Measurements from ENCODE around the gene LRMDA. TPM values are rescaled to one million over a fixed set of nuclear protein-coding genes. Genes with fewer than 3 reads are reported as not detected.

LRMDA gene
- total and polyA plus RNA-seq, 4 experiments from 2014 or later: not detected

DNA sequence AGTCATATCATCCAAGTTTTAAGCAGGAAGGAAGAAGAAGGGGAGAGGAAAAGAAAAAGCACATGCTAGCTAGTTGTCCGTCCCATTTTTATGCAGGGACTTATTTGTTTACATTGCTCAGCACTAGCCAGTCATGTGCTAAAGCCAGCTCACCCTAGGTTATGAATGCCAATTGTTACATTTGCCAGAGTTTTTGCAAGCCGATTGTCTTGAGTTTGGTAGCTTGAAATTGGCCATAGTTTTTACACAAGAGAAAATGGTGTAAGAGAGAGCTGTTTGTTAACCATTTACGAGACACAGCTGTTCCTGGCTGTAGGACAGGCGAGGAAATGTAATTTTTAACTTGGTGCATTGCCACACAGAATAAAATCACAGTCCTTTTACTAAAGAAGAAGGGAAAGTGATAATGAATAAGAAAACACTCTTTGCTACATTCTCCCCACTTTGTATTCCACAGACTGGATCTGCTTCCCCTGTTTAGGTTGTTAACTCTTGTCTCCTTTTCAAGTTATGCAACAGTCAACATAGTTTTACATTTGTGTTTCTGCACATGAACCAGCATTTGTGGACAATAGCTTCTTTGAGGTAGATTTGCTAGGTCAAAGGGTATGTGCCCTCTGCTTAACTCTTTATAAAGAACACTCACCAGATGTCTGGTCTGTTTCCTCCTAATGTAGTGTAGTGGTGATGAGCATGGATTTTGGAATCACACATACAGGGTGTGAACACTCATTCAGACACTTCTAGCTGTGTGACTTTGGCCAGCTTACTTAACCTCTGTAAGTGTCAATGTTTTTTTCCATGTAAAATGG is 357.2 kb downstream of the LRMDA start:
- POLR2A ChIA-PET (ENCODE audit: partially characterized antibody): no interaction called here
- H3K27me3 Mint-ChIP-seq: peaks cover 0 to 5% of the 10 kb centered on the region in 2 donors
- H3K27ac ChIP-seq (ENCODE audit: low read depth, low read length): no peak overlapping the region
- no peak overlapping the region for H3K4me3 ChIP-seq (ENCODE audit: low read length in 2 of 2)
- peaks cover 0 to 4% (median 0%) of the 10 kb centered on the region in 8 donors for H3K9me3 Mint-ChIP-seq
- intact Hi-C loops (cut with micrococcal nuclease): no loop called here
- CTCF ChIA-PET (ENCODE audit: partially characterized antibody): no interaction called here
- H3K36me3 ChIP-seq (ENCODE audit: insufficient read depth, low read length): no peaks in the 10 kb centered on the region
- H3K9me3 ChIP-seq (ENCODE audit: control insufficient read depth in 1 of 2, low read length in 2 of 2): no peaks in the 10 kb centered on the region
- H3K4me1 Mint-ChIP-seq: no peaks in the 10 kb centered on the region
- H3K36me3 Mint-ChIP-seq: no peaks in the 10 kb centered on the region
- no peak overlapping the region for H3K4me3 Mint-ChIP-seq
- H3K27me3 ChIP-seq (ENCODE audit: insufficient read depth, low read length): no peaks in the 10 kb centered on the region
- H3K27ac Mint-ChIP-seq: no peak overlapping the region
- H3K4me1 ChIP-seq (ENCODE audit: insufficient read depth, low read length): no peaks in the 10 kb centered on the region
- no peak for DNase-seq

DNA sequence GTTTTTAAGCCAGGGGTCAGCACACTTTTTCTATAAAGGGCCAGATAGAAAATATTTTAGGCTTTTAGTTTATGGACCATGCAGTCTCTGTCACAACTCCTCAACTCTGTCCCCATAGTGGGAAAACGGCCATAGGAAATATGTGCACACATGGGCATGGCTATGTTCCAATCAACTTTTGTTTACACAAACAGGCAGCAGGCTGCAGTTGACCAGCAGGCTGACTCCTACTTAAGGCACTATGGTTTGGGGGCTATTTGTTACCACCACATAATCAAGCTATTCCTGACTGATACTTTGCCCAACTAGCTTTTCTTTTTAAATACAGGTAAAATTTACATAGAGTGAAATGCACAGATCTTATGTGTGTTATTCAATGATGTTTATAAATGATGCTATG is 362.4 kb downstream of the LRMDA start:
- Mint-ChIP-seq H3K36me3 (no peaks in the 10 kb centered on the region), H3K4me1 (no peaks in the 10 kb centered on the region), H3K27ac (no peak overlapping the region), H3K9me3 (peaks cover 0 to 10% (median 5%) of the 10 kb centered on the region in 8 donors), H3K27me3 (peaks cover 0 to 2% of the 10 kb centered on the region in 2 donors), H3K4me3 (no peak overlapping the region)
- no peak for DNase-seq
- Histone ChIP-seq H3K36me3 (ENCODE audit: insufficient read depth, low read length) (no peaks in the 10 kb centered on the region), H3K4me1 (ENCODE audit: insufficient read depth, low read length) (no peaks in the 10 kb centered on the region), H3K9me3 (ENCODE audit: control insufficient read depth in 1 of 2, low read length in 2 of 2) (no peaks in the 10 kb centered on the region), H3K4me3 (ENCODE audit: low read length in 2 of 2) (no peak overlapping the region), H3K27me3 (ENCODE audit: insufficient read depth, low read length) (no peaks in the 10 kb centered on the region), H3K27ac (ENCODE audit: low read depth, low read length) (no peak overlapping the region)
- ChIA-PET POLR2A (ENCODE audit: partially characterized antibody) (no interaction called here), CTCF (ENCODE audit: partially characterized antibody) (no interaction called here)
- intact Hi-C loops (cut with micrococcal nuclease): no loop called here

DNA sequence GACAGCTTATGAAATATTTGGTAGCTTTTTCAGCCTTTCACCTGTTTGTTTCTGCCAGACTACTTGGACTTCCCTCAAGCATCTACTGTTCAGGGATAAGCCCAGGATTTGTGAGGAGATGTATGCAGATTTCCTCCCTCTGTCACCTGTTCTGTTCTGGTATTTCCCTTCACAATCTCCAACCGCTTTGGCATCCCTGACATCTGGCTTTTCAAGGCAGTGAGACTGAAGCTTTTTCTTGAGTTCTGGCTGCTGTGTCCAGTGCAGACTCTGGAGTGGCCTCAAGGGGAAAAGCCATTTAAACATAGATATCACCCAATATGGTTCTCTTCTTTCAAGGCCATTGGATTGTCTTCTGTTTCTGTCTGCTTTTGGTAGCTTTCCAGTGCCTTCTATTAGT is 369.7 kb downstream of the LRMDA start:
- Histone ChIP-seq H3K9me3 (ENCODE audit: control insufficient read depth in 1 of 2, low read length in 2 of 2) (no peaks in the 10 kb centered on the region), H3K4me3 (ENCODE audit: low read length in 2 of 2) (no peak overlapping the region), H3K27ac (ENCODE audit: low read depth, low read length) (no peak overlapping the region), H3K36me3 (ENCODE audit: insufficient read depth, low read length) (no peaks in the 10 kb centered on the region), H3K27me3 (ENCODE audit: insufficient read depth, low read length) (no peaks in the 10 kb centered on the region), H3K4me1 (ENCODE audit: insufficient read depth, low read length) (no peaks in the 10 kb centered on the region)
- intact Hi-C loops (cut with micrococcal nuclease): no loop called here
- no peak for DNase-seq
- Mint-ChIP-seq H3K27me3 (peaks cover 8 to 10% of the 10 kb centered on the region in 2 donors), H3K9me3 (peaks cover 0 to 13% (median 5%) of the 10 kb centered on the region in 8 donors), H3K4me1 (no peaks in the 10 kb centered on the region), H3K27ac (no peak overlapping the region), H3K4me3 (no peak overlapping the region), H3K36me3 (no peaks in the 10 kb centered on the region)
- ChIA-PET CTCF (ENCODE audit: partially characterized antibody) (interaction anchor here (1.7 kb wide), 1 partner anchor 9 kb away, joined by 4 read pairs; no protein-coding TSS in a partner anchor), POLR2A (ENCODE audit: partially characterized antibody) (no interaction called here)

DNA sequence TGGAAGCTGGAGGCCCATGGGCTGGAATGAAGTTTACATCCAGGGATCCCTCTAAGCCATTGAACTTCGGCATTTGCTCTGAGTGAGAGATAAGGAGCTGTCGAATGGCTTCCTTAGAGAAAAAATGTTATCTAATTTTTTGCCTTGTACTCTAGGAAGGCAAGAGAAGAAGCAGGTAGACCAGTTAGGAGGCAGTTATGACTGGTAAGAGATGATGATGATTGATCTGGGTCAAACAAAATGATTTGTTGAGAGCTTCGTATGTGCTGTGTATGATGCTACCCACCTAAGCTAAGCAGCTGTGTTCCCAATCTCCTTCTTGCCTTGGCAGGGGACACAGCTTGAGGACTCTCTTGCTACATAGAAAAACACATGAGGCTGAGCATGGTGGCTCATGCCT is 370.2 kb downstream of the LRMDA start:
- H3K4me3 Mint-ChIP-seq: no peak overlapping the region
- no peaks in the 10 kb centered on the region for H3K4me1 Mint-ChIP-seq
- peaks cover 0 to 13% (median 4%) of the 10 kb centered on the region in 8 donors for H3K9me3 Mint-ChIP-seq
- ChIA-PET POLR2A (ENCODE audit: partially characterized antibody) (no interaction called here), CTCF (ENCODE audit: partially characterized antibody) (interaction anchor here (1.7 kb wide), 1 partner anchor 9 kb away, joined by 4 read pairs; no protein-coding TSS in a partner anchor)
- no peaks in the 10 kb centered on the region for H3K36me3 ChIP-seq (ENCODE audit: insufficient read depth, low read length)
- H3K27me3 Mint-ChIP-seq: peaks cover 8 to 12% of the 10 kb centered on the region in 2 donors
- H3K9me3 ChIP-seq (ENCODE audit: control insufficient read depth in 1 of 2, low read length in 2 of 2): no peaks in the 10 kb centered on the region
- intact Hi-C loops (cut with micrococcal nuclease): no loop called here
- no peak overlapping the region for H3K27ac ChIP-seq (ENCODE audit: low read depth, low read length)
- H3K27me3 ChIP-seq (ENCODE audit: insufficient read depth, low read length): no peaks in the 10 kb centered on the region
- H3K27ac Mint-ChIP-seq: no peak overlapping the region
- no peak overlapping the region for H3K4me3 ChIP-seq (ENCODE audit: low read length in 2 of 2)
- H3K4me1 ChIP-seq (ENCODE audit: insufficient read depth, low read length): no peaks in the 10 kb centered on the region
- no peaks in the 10 kb centered on the region for H3K36me3 Mint-ChIP-seq
- DNase-seq: no peak

DNA sequence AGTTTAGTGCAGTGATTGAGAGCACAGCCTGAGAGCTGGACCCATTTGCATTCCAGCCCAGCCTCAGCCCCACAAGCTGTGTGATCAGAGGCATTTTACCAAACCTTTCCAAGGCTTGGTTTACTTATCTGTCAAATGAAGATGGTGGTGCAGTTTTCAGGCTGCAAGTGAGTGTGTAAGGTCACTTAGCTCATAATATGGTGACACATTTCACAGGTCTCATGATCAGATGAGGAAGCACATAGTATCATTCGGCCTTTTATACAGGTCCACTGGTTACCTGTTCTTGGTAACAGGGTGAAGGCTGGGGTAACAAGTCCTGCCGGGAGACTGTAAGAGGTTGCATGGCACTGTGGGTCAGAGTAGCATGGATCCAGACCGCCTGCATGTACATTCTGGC is 371.7 kb downstream of the LRMDA start:
- Mint-ChIP-seq H3K36me3 (no peaks in the 10 kb centered on the region), H3K27ac (no peak overlapping the region), H3K27me3 (peaks cover 10 to 16% of the 10 kb centered on the region in 2 donors), H3K9me3 (peaks cover 0 to 4% (median 0%) of the 10 kb centered on the region in 8 donors), H3K4me3 (no peak overlapping the region), H3K4me1 (no peaks in the 10 kb centered on the region)
- H3K9me3 ChIP-seq (ENCODE audit: control insufficient read depth in 1 of 2, low read length in 2 of 2): no peaks in the 10 kb centered on the region
- POLR2A ChIA-PET (ENCODE audit: partially characterized antibody): no interaction called here
- intact Hi-C loops (cut with micrococcal nuclease): no loop called here
- CTCF ChIA-PET (ENCODE audit: partially characterized antibody): no interaction called here
- no peak for DNase-seq
- H3K4me1 ChIP-seq (ENCODE audit: insufficient read depth, low read length): no peaks in the 10 kb centered on the region
- no peak overlapping the region for H3K4me3 ChIP-seq (ENCODE audit: low read length in 2 of 2)
- H3K27ac ChIP-seq (ENCODE audit: low read depth, low read length): no peak overlapping the region
- H3K36me3 ChIP-seq (ENCODE audit: insufficient read depth, low read length): no peaks in the 10 kb centered on the region
- H3K27me3 ChIP-seq (ENCODE audit: insufficient read depth, low read length): no peaks in the 10 kb centered on the region

DNA sequence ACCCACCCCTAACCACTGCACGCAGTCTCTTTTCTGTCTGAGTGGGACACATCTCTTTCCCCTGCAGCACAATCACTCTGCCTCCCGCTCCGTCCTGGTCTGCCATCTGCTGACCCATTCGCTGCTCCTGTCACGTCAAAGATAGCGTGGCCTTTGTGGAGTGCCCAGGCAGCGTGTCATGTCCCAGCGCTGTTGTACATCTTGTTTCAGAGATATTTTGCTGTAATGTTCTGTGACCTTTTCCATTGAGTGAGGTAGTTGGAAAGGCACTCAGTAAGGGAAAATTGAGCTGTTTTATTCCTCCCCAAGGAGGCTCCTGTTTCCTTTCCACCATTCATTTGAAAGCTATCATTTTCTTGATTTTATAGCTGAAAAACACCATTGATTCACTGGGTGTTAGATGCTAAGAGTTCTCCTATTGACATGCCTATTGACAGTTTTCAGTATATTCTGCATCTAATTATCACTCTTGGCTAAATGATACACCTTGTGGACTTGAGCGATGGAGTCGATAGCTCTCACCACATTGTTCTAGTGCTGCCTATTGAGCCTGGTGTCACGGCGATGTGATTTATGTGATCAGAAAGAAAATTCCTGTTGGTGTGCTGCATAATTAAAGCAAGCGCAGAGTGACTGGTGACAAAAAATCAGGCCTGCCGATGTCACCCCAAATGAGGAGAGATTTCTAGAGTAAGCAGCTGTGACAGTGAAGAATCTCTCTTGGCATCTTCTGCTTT is 372.6 kb downstream of the LRMDA start:
- H3K4me3 Mint-ChIP-seq: no peak overlapping the region

DNA sequence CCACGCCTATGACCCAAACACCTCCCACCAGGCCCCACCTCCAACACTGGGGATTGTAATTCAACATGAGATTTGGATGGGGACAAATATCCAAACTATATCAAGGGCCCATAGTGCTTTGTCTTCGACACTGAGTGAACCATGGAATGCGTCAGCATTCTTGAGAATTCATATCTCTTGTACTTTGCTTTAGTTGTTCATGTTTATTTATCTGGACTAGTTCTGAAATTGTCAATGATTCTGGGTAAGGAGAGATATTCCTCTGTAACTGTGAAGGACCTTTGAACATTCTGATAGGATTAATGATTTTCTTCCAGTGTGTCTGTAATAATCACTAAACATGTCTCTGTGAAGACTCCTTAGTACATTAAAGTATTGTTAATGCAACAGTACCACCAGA is 374.8 kb downstream of the LRMDA start:
- no peak overlapping the region for H3K27ac Mint-ChIP-seq
- CTCF ChIA-PET (ENCODE audit: partially characterized antibody): no interaction called here

More for the DNA sequence above, 372.6 kb downstream of the LRMDA start:
- no peak overlapping the region for H3K27ac Mint-ChIP-seq
- ChIA-PET POLR2A (ENCODE audit: partially characterized antibody) (no interaction called here), CTCF (ENCODE audit: partially characterized antibody) (no interaction called here)
- no peaks in the 10 kb centered on the region for H3K4me1 Mint-ChIP-seq
- H3K27ac ChIP-seq (ENCODE audit: low read depth, low read length): no peak overlapping the region
- intact Hi-C loops (cut with micrococcal nuclease): no loop called here
- no peaks in the 10 kb centered on the region for H3K36me3 ChIP-seq (ENCODE audit: insufficient read depth, low read length)
- peaks cover 10 to 16% of the 10 kb centered on the region in 2 donors for H3K27me3 Mint-ChIP-seq
- H3K27me3 ChIP-seq (ENCODE audit: insufficient read depth, low read length): no peaks in the 10 kb centered on the region
- DNase-seq: no peak
- H3K9me3 ChIP-seq (ENCODE audit: control insufficient read depth in 1 of 2, low read length in 2 of 2): no peaks in the 10 kb centered on the region
- no peaks in the 10 kb centered on the region for H3K4me1 ChIP-seq (ENCODE audit: insufficient read depth, low read length)
- H3K36me3 Mint-ChIP-seq: no peaks in the 10 kb centered on the region
- peaks cover 0 to 4% (median 0%) of the 10 kb centered on the region in 8 donors for H3K9me3 Mint-ChIP-seq
- H3K4me3 ChIP-seq (ENCODE audit: low read length in 2 of 2): no peak overlapping the region

More for the DNA sequence above, 374.8 kb downstream of the LRMDA start:
- Histone ChIP-seq H3K36me3 (ENCODE audit: insufficient read depth, low read length) (no peaks in the 10 kb centered on the region), H3K9me3 (ENCODE audit: control insufficient read depth in 1 of 2, low read length in 2 of 2) (no peaks in the 10 kb centered on the region), H3K4me1 (ENCODE audit: insufficient read depth, low read length) (no peaks in the 10 kb centered on the region), H3K27me3 (ENCODE audit: insufficient read depth, low read length) (no peaks in the 10 kb centered on the region), H3K4me3 (ENCODE audit: low read length in 2 of 2) (no peak overlapping the region), H3K27ac (ENCODE audit: low read depth, low read length) (no peak overlapping the region)
- POLR2A ChIA-PET (ENCODE audit: partially characterized antibody): no interaction called here
- peaks cover 0 to 4% (median 0%) of the 10 kb centered on the region in 8 donors for H3K9me3 Mint-ChIP-seq
- no peak for DNase-seq
- intact Hi-C loops (cut with micrococcal nuclease): no loop called here
- no peaks in the 10 kb centered on the region for H3K4me1 Mint-ChIP-seq
- peaks cover 6 to 25% of the 10 kb centered on the region in 2 donors for H3K27me3 Mint-ChIP-seq
- H3K36me3 Mint-ChIP-seq: no peaks in the 10 kb centered on the region
- H3K4me3 Mint-ChIP-seq: no peak overlapping the region
